A549 (cell line): ENCODE measurements around the gene FUT8. TPM values are rescaled to one million over a fixed set of nuclear protein-coding genes. Genes with fewer than 3 reads are reported as not detected.

Source experiments
- ATAC-seq, 2 experiments: fragments of 200-7000 bp in 1 of 2; fragments of >200 bp in 1 of 2; cut with Nextera tagmentation in 1 of 2; cut with Tn5 transposase in 1 of 2; 3 replicates each; pipeline versions ENCODE4 v1.8.0 to v1.9.1; 2018 to 2020; ENCODE audit warnings: mild to moderate bottlenecking in 1 of 2, moderate library complexity in 1 of 2
- CTCF ChIA-PET: fragments of 300-600 bp; sonication (Branson Sonifier 250); formaldehyde crosslinking; extraction: SDS; loops from one replicate; lab custom pipeline; 2021; ENCODE audit warnings: antibody characterized with exemption, inconsistent platforms; lab: Yijun Ruan, JAX
- POLR2A ChIA-PET: fragments of 350-600 bp; formaldehyde crosslinking; extraction: SDS; loops from one replicate; lab custom pipeline; 2021; ENCODE audit warnings: antibody characterized with exemption, inconsistent platforms; lab: Yijun Ruan, JAX
- DNase-seq, 2 experiments: peaks; one replicate each; pipeline versions ENCODE4 v3.0.0 to v3.0.0-alpha.2; 2011 to 2016; ENCODE audit warnings: low read depth in 1 of 2, low spot score in 1 of 2
- FAIRE-seq: peaks from 2 replicates; lab custom pipeline; 2011; peaks lifted over from hg19 to GRCh38; lab: Jason Lieb, UNC
- H3K27ac ChIP-seq, 2 experiments: fragments of >200 bp; sonication (Bioruptor Twin); formaldehyde crosslinking; 3 replicates each; pipeline ENCODE4 v1.5.1; 2016 to 2017
- H3K4me1 ChIP-seq: fragments of >200 bp; sonication (Bioruptor Twin); formaldehyde crosslinking; 3 replicates; pipeline ENCODE4 v1.6.1; 2016
- H3K4me2 ChIP-seq: fragments of >200 bp; sonication (Bioruptor Twin); formaldehyde crosslinking; 3 replicates; pipeline ENCODE4 v1.6.1; 2016
- H3K4me3 ChIP-seq: fragments of >200 bp; sonication (Bioruptor Twin); formaldehyde crosslinking; 3 replicates; pipeline ENCODE4 v1.5.1; 2016
- H3K9me3 ChIP-seq: fragments of >200 bp; sonication (Bioruptor Twin); formaldehyde crosslinking; 3 replicates; pipeline ENCODE4 v1.6.1; 2016
- CBX2 ChIP-seq: fragments of 200-600 bp; sonication (generic); IDR thresholded peaks from 2 replicates; pipeline ENCODE4 v1.6.1; 2016; ENCODE audit warnings: low read depth, mild to moderate bottlenecking, borderline replicate concordance
- CBX8 ChIP-seq: fragments of 200-600 bp; sonication (generic); IDR thresholded peaks from 2 replicates; pipeline ENCODE4 v1.6.1; 2016
- FOSL2 ChIP-seq, 2 experiments: fragments of 450-650 bp in 1 of 2; fragments of >200 bp in 1 of 2; sonication (Bioruptor Twin) in 1 of 2; formaldehyde crosslinking; IDR thresholded peaks; 2 replicates each; pipeline versions ENCODE4 v1.5.0 to v1.6.1; 2016 to 2020; ENCODE audit warnings: mild to moderate bottlenecking in 1 of 2, moderate library complexity in 1 of 2
- HDAC2 ChIP-seq: fragments of 200-600 bp; sonication (generic); IDR thresholded peaks from 2 replicates; pipeline ENCODE4 v1.6.1; 2016
- HOXA7 ChIP-seq: fragments of 250-450 bp; sonication (Bioruptor Pico); IDR thresholded peaks from 2 replicates; pipeline ENCODE4 v1.5.0; 2020; ENCODE audit warnings: mild to moderate bottlenecking, moderate library complexity
- KDM5A ChIP-seq: fragments of 200-600 bp; sonication (generic); IDR thresholded peaks from 2 replicates; pipeline ENCODE4 v1.6.1; 2016; ENCODE audit warnings: antibody characterized with exemption, mild to moderate bottlenecking
- MAZ ChIP-seq: fragments of 150-350 bp; IDR thresholded peaks from 2 replicates; pipeline ENCODE4 v1.6.1; 2014; ENCODE audit warnings: antibody characterized with exemption, low read depth, low read length, borderline replicate concordance
- NPAS2 ChIP-seq: fragments of 250-450 bp; sonication (Bioruptor Pico); IDR thresholded peaks from 2 replicates; pipeline ENCODE4 v1.8.0; 2022; ENCODE audit warnings: mild to moderate bottlenecking, moderate library complexity, borderline replicate concordance
- NR3C1 ChIP-seq: fragments of >200 bp; sonication (Bioruptor Twin); formaldehyde crosslinking; IDR thresholded peaks from 3 replicates; pipeline ENCODE4 v1.6.1; 2017
- RAD21 ChIP-seq, 2 experiments: fragments of >200 bp in 1 of 2; sonication (Bioruptor Twin) in 1 of 2; formaldehyde crosslinking in 1 of 2; IDR thresholded peaks in 1 of 2; conservative IDR thresholded peaks in 1 of 2; 2 replicates in 1 of 2; 3 replicates in 1 of 2; pipeline ENCODE4 v1.6.1; 2012 to 2018; ENCODE audit warnings: inconsistent platforms in 1 of 2
- SREBF2 ChIP-seq: fragments of 450-650 bp; IDR thresholded peaks from 2 replicates; pipeline ENCODE4 v1.6.1; 2014; ENCODE audit warnings: mild to moderate bottlenecking, moderate library complexity
- TP53 ChIP-seq: fragments of 250-450 bp; sonication (Bioruptor Pico); IDR thresholded peaks from 2 replicates; pipeline ENCODE4 v1.5.0; 2021; ENCODE audit warnings: mild to moderate bottlenecking, moderate library complexity
- ZSCAN20 ChIP-seq: fragments of 250-450 bp; sonication (Bioruptor Pico); IDR thresholded peaks from 2 replicates; pipeline ENCODE4 v1.8.0; 2022; ENCODE audit warnings: mild to moderate bottlenecking, moderate library complexity
- WGBS: methylation state at CpG from one replicate; pipeline ENCODE4 v1.1.6; 2017; ENCODE audit errors: missing lambda C conversion rate; 5-methylcytosine and 5-hydroxymethylcytosine counted together
- polyA plus RNA-seq, 4 experiments: library from polyadenylated mRNA; depleted of rRNA in 3 of 4; stranded (reverse); fragments of >200 nt; fragmentation: RNase III in 1 of 4; extraction: RNeasy Plus Mini Kit Qiagen cat#74134 plus additional on column Dnase treatment in 1 of 4; gene quantifications; 2 replicates in 3 of 4; 3 replicates in 1 of 4; pipeline ENCODE4 v1.2.3, GENCODE V29; 2011 to 2017
- TF ChIP-seq, protein P1 (sequence below): IDR thresholded peaks from 2 replicates; pipeline ENCODE4 v1.6.1; 2012
- TF ChIP-seq, protein P2 (sequence below): fragments of >200 bp; sonication (Bioruptor Twin); formaldehyde crosslinking; IDR thresholded peaks from 2 replicates; pipeline ENCODE4 v1.6.1; 2016
- TF ChIP-seq, protein P3 (sequence below): fragments of >200 bp; sonication (Bioruptor Twin); formaldehyde crosslinking; IDR thresholded peaks from 3 replicates; pipeline ENCODE4 v1.5.1; 2016
- TF ChIP-seq, protein P4 (sequence below): fragments of 250-450 bp; sonication (Bioruptor Pico); IDR thresholded peaks from 2 replicates; pipeline ENCODE4 v1.5.0; 2021; ENCODE audit warnings: mild to moderate bottlenecking, moderate library complexity, borderline replicate concordance
- TF ChIP-seq, protein P5 (sequence below): fragments of 450-650 bp; IDR thresholded peaks from 2 replicates; pipeline ENCODE4 v1.6.1; 2014; ENCODE audit warnings: antibody characterized with exemption

Gene FUT8
- polyA plus RNA-seq, 2 of the 4 experiments (the other 2 are of a cell fraction), result 20.3 to 22.9 TPM

DNA sequence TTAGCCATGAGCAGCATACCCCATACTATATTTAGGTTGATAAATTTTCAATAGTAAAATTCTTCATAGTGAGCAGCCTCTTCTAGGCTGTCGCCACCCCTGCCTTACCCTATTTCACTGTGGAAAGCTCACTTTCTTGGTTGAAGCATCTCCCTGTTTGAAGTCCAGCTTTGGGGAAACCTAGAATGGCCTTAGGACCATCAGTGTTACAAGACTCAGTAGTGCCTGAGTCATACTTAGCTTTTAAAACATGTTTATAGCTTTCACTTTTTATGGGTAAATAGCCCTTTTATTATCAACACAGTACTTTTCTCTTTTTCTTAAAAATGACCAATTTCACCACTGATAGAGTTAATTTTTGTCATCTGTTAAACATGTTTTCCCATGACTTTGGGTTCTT lies 37.1 kb downstream of the FUT8 start (continued):
- TF ChIP-seq KDM5A, result no peak
- no peak for TF ChIP-seq NR3C1
- no peak for TF ChIP-seq TP53
- TF ChIP-seq, all 56 proteins: peak for 0

DNA sequence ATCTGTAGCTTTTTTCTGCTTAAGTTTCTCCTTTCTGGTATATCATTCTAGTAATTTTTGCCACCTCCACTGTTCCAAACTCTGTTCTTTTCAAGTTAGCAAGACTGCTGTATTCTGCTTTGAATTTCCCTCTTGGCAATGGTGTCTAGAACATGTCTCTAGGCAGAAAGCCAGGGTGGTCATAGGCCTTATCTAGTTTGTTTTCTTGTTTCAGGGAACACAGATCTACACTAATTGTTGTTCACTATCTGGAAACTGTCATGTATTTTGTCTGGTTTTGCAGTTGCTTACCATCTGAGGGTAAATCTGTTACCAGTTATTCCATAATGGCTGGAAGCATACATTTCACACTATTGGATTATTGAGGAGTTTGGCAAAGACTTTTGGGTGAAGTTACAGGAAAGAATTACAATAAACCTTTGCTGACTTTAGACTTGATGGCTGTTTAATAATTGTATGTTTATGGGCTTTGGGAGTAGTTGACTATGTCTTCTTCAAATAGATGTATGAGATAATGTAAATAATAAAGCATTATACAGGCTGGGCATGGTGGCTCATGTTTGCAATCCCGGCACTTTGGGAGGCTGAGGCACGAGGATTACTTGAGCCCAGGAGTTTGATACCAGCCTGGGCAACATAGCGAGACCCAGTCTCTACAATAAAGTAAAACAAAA lies 41.4 kb downstream of the FUT8 start:
- no peak overlapping the region for H3K4me3 ChIP-seq
- 67% methylated on average over 3 of the region's 3 CpGs for WGBS
- no peak overlapping the region for H3K4me2 ChIP-seq
- DNase-seq, result no peak
- H3K27ac ChIP-seq, result no peak overlapping the region
- FAIRE-seq, result no peak
- H3K9me3 ChIP-seq, result 0 out of 3 replicates have a peak, but pooled peaks cover 3% of the 10 kb centered on the region
- TF ChIP-seq MAZ, result no peak
- TF ChIP-seq, protein P1, sequence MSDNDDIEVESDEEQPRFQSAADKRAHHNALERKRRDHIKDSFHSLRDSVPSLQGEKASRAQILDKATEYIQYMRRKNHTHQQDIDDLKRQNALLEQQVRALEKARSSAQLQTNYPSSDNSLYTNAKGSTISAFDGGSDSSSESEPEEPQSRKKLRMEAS, result no peak
- no peak for TF ChIP-seq FOSL2 (IDR thresholded peaks at IDR 0.05)
- TF ChIP-seq FOSL2 (CRISPR knock-in tag; IDR thresholded peaks at IDR 0.05), result no peak
- no peak for TF ChIP-seq HDAC2
- TF ChIP-seq, protein P2, sequence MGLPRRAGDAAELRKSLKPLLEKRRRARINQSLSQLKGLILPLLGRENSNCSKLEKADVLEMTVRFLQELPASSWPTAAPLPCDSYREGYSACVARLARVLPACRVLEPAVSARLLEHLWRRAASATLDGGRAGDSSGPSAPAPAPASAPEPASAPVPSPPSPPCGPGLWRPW, result no peak
- TF ChIP-seq, protein P3, sequence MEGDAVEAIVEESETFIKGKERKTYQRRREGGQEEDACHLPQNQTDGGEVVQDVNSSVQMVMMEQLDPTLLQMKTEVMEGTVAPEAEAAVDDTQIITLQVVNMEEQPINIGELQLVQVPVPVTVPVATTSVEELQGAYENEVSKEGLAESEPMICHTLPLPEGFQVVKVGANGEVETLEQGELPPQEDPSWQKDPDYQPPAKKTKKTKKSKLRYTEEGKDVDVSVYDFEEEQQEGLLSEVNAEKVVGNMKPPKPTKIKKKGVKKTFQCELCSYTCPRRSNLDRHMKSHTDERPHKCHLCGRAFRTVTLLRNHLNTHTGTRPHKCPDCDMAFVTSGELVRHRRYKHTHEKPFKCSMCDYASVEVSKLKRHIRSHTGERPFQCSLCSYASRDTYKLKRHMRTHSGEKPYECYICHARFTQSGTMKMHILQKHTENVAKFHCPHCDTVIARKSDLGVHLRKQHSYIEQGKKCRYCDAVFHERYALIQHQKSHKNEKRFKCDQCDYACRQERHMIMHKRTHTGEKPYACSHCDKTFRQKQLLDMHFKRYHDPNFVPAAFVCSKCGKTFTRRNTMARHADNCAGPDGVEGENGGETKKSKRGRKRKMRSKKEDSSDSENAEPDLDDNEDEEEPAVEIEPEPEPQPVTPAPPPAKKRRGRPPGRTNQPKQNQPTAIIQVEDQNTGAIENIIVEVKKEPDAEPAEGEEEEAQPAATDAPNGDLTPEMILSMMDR, result no peak
- ChIA-PET CTCF (interaction anchor here (0.6 kb wide), 1 partner anchor 11 kb away, joined by 4 read pairs; no protein-coding TSS in a partner anchor), POLR2A (no interaction called here)
- H3K4me1 ChIP-seq, result no peaks in the 10 kb centered on the region
- no peak for ATAC-seq

DNA sequence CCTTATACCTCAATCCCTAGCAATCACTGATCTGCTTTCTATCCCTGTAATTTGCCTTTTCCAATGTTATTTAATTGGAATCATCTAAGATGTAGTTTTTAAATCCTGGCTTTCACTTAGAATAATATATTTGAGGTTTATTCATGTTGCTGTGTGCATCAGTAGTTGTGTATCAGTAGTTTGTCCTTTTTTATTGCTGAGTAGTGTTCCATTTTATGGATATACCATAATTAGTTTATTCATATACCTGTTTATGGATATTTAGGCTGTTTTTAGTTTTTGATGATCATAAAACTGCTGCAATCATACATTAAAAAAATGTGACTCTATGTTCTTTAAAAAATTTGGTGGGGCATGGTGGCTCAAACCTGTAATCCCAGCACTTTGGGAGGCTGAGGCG lies 43.7 kb downstream of the FUT8 start:
- POLR2A ChIA-PET, result no interaction called here
- H3K27ac ChIP-seq, result no peak overlapping the region
- TF ChIP-seq CBX2 (no peak), NPAS2 (CRISPR knock-in tag) (no peak), SREBF2 (no peak), HOXA7 (CRISPR knock-in tag) (no peak), CBX8 (no peak), ZSCAN20 (CRISPR knock-in tag) (no peak), RAD21 (conservative IDR thresholded peaks at IDR 0.05 in 1 of 2, IDR thresholded peaks at IDR 0.05 in 1 of 2) (no peak)
- TF ChIP-seq, protein P4, sequence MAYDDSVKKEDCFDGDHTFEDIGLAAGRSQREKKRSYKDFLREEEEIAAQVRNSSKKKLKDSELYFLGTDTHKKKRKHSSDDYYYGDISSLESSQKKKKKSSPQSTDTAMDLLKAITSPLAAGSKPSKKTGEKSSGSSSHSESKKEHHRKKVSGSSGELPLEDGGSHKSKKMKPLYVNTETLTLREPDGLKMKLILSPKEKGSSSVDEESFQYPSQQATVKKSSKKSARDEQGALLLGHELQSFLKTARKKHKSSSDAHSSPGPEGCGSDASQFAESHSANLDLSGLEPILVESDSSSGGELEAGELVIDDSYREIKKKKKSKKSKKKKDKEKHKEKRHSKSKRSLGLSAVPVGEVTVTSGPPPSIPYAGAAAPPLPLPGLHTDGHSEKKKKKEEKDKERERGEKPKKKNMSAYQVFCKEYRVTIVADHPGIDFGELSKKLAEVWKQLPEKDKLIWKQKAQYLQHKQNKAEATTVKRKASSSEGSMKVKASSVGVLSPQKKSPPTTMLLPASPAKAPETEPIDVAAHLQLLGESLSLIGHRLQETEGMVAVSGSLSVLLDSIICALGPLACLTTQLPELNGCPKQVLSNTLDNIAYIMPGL (CRISPR knock-in tag), result no peak
- TF ChIP-seq, protein P5, sequence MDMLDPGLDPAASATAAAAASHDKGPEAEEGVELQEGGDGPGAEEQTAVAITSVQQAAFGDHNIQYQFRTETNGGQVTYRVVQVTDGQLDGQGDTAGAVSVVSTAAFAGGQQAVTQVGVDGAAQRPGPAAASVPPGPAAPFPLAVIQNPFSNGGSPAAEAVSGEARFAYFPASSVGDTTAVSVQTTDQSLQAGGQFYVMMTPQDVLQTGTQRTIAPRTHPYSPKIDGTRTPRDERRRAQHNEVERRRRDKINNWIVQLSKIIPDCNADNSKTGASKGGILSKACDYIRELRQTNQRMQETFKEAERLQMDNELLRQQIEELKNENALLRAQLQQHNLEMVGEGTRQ, result no peak
- CTCF ChIA-PET, result no interaction called here
- no peak for DNase-seq
- no peak overlapping the region for H3K4me3 ChIP-seq
- 0 out of 3 replicates have a peak, but pooled peaks cover 3% of the 10 kb centered on the region for H3K9me3 ChIP-seq
- FAIRE-seq, result no peak
- no peak for ATAC-seq
- H3K4me1 ChIP-seq, result no peaks in the 10 kb centered on the region
- WGBS, result 94% methylated on average over 1 of the region's 1 CpG
- no peak overlapping the region for H3K4me2 ChIP-seq
